DMS53 (cell line): ENCODE data around the gene SCD5.
"Not testable (repeated sequence)": the region's sequence is repeated elsewhere in the genome, so short reads cannot be mapped to it uniquely, and the experiment has no call there.

Experiments used
- DNase-seq: peaks from one replicate; lab custom pipeline; 2025; lab: John Stamatoyannopoulos, UW

The SCD5 gene

DNA sequence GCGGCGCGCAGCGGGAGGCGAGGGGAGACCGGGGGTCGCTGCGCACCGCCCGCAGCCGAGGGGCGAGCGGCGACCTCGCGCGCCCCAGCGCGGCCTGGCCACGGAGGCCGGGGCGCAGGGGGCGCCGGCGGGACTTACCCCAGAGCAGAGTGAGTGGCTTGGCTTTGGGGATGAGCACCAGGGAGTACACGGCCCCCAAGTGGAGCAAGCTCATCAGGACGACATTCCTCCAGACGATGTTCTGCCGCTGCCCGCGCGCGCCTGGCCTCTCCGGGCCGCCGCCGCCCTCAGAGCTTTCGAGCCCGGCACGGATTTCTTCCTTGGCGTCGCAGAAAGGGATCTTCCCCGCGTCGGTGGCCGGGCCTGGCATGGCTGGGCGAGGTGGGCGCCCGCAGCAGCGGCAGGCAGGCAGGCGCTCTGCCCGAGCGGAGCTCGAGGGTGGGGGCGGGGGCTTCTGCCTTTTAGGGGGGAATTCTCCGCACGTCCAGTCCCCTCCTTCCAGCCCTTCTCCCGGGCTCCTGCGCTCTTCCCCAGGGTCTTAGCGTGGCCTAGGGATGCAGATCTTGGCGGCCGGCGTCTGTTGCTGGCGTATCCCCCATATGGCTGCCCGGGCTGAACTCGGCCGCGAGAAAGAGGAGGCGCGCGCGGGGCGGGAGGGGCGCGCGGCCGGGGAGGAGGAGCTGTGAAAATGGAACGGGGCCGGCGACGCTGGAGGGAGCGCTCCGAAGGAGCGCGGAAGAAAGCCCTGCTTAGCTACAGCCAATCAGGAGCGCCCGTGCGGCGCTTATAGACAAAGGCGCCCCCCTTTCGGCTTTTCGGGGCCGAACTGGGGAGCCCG, at the start of gene SCD5:
SCD5 (minus strand) TSS at position 629 of the 838 bp plus-strand sequence; CDS start at position 370, 259 bp downstream.
- DNase-seq, result peak; percentile 61

DNA sequence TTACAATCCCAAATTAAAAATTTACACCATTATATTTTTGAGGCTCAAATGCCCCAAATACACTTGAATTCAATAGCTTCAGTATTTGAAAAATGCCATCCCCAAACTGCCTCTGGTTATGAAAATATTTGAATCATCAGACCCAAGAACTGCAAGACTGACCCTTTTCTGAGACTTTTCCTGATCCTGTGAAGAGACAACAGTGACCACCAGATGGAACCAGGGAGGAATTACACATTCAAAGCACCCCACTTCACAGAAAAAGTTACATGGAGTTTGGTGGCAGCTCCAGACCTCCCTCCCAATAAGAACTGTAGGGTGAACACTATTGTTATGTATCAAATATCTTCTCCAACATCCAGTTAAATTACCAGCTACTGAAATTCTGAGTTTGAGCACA, 44.0 kb upstream of the SCD5 start:
- peak; percentile 5 for DNase-seq

DNA sequence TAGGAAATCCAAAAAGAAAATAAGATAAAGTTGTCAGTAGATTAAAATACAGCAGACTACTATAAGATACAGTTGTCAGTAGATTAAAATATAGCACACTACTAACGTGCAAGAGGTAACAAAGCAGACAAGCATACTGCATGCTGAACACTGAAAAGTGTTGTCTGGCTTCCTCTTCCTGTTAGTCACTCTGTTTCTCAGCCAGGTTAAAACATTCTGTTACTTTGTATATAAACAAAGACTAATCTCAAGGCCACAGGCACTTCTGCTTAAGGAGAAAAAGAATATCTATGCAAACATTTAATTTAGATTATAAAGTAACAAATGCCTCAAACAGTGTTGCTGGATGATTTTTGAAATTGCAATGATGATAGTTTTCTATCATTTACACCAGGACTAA, 41.0 kb upstream of the SCD5 start:
- DNase-seq, result no peak

DNA sequence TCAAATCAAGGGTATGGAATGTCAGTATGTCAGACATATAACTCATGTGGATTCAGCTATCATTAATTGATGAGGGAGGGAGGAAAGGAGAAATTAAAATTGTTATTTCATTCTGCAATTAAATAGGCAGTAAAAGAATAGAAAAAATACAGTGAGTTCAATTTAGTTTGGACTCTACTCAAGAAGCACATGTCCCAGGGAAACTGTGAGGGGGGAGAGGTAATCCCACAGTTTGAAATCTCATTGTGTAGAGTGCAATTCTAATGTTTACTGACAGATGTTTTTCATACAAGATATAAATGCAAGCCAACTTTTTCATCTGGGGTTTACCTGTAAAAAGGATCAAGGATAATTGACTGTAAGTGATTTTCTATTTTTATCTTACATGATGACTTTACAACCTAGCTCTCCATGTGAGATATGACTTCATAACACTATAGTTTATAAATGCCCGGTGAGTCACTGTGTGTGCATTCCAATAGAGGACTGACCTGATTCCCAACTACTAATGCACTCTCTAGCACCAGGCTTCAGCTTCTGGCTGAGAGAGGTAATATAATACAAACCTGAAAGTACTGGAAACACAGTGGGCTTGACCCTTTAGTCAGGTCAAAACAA, 35.2 kb upstream of the SCD5 start:
- peak; percentile 33 for DNase-seq

DNA sequence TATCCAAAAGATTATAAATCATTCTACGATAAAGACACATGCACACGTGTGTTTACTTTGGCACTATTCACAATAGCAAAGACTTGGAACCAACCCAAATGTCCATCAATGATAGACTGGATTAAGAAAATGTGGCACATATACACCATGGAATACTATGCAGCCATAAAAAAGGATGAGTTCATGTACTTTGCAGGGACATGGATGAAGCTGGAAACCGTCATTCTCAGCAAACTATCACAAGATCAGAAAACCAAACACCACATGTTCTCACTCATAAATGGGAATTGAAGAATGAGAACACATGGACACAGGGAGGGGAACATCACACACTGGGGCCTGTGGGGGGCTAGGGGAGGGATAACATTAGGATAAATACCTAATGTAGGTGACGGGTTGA, 34.5 kb upstream of the SCD5 start:
- DNase-seq, result not testable (repeated sequence)

DNA sequence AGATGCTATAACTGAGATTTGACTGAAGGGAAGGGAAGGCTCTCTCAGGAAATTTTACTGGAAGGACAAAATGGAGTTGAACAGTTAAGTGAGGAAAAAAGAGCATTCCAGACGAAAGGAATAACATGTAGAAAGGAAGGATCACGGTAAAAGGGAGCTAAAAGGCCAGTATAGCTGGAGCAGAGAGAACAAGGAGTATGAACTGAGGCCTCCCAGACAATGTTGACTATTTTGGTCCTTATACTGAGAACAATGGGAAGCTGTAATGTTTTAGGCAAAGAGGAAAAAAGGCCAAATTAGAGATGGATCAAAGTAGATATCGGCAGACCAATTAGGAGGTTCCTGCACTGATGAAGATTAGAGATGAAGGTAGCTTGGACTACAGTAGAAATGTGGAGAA, 26.8 kb upstream of the SCD5 start:
- DNase-seq, result no peak

DNA sequence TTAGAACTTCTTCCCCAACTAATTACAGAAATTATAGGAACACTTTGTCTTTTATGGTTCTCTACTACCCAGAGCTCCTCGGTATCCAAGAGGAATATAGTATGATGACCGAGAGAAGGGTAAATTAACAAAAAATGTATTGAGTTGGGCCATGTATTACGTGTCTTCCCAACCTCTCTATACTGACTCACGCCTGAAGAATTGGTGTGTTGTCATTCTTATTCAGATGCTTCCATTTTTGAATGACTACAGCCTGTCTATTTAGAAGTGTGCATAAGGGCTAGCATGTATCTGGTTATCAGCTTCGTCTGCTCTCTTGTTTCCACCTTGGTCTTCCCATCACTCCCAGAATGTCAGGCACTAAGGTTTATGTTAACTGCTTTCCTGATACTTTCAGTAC, 24.5 kb upstream of the SCD5 start:
- DNase-seq, result no peak

DNA sequence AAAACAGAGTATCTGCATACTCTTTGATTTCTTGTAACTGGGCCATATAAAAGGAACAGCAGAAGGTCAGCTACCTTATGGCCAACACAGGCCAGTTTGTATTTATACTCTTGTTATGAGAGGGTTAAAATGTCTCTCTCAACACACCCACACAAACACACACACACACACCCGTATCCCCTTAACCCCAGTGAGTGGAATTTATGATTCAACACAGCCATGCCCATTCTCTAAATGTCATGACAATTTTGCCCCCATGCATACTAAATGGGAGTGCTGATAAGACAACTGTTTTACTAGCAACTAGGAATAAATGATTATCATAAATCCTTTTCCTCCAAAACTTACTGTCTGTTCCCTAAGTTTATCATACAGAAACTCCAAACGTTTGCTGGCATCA, 22.1 kb upstream of the SCD5 start:
- DNase-seq, result no peak

DNA sequence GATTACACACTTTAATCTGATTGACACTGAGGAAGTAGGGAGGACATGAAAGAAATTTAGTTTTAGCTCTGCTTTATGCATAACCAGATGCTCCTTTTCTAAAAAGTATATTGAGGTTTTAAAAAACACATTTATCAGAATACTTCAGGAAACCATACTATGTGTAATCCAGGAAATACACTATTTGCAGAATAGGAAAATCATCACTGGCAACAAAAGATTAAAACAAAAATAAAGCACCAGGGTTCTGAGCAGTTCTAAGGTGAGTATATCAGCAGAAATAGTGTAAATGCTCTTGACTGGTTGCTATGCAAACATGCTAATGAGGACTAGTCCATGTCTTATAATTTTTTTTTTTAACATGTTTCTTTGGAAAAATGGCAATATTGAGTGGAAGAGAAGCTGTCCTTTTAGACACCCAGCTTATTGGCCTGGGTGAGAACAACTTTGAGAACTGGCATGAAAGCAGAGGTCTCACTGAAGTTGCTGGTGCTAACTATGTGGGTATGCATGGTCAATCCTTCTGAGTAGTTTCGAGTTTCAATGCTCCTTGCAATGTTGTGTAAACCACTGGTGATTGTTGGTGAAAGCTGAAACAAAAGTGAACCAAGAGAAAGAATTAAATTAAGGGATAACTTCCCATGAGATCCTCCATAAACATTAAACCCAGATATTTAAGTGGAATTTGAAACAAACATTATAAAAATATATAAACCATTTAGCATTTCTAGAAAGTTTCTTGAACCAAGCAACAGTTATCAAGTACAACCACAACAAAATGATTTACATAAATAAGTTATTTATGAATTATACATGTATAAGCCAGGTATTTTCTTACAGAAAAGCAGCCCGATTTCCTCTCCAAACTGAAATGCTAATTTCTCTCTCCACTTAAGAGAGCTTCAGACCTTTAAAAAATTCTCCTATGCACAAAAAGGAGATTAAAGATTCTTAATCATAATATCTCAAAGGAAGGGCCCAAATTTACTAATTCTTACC, 20.4 kb upstream of the SCD5 start:
- DNase-seq, result no peak

DNA sequence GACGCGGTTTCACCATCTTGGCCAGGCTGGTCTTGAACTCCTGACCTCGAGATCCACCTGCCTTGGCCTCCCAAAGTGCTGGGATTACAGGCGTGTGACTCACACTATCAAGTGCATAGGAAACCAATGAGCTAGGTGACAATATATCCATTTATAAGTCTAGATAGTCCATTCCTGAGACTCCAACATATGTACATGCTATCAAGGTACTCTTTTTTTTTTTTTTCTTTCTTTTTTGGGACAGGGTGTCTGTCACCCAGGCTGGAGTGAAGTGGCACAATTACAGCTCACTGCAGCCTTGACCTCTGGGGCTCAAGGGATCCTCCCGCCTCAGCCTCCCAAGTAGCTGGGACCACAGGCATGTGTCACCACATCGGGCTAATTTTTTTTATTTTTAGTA, 18.3 kb upstream of the SCD5 start:
- DNase-seq, result not testable (repeated sequence)

DNA sequence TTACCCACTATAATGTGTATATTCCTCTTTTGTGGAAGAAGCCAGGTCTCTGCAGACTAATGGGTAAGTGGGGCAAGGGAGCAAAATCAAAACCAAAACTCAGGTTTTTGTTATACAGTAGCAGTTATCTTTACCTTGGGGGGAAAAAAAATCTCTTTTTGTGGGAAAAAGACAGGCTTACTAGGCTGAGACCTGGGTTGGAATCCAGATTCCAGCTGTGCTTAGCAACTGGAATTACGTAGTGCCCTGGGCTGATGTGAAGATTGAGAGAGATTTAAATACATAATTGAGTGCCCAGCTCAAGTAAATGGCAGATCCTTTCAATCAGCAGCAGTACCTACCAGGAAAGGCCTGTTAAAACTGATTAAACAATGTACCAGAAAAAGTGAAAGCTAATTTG, 15.4 kb upstream of the SCD5 start:
- DNase-seq, result no peak

DNA sequence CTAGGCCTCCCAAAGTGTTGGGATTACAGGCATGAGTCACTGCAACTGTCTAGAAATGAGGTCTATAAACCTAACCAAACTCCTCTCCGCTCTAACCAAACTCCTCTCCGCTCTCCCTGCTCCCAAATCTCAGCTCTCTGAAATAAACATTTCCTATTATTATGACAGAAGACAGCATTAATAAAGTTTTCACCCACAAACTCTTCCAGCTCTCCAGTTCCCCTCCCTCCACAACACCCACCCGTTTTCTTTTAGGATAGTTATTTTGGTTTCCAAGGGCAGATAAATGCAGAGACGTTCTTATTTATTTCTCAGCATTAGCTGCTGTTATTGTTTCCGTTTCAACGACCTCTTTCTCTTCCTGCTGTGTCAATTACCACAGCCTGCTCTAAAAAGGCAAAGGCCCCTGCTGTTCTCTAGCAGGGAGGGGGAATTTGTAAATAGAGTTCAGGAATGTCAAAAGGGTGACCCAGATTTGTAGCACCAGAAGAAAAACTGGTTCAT, 13.3 kb upstream of the SCD5 start:
- no peak for DNase-seq

DNA sequence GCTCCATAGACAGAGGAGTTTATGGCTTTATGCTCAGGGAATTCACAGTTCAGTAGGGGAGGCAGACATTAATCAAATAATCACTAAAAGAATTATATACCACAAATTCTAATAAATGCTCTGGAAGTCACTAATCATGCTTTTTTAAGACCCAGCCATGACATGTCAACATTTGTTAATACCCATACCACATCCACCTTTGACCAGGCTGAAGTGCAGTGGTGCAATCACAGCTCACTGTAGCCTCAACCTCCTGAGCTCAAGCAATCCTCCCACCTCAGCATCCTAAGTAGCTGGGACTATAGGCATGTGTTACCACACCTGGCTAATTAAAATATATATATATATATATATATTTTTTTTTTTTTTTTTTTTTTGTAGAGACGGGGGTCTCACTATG, 12.8 kb upstream of the SCD5 start:
- no peak for DNase-seq

DNA sequence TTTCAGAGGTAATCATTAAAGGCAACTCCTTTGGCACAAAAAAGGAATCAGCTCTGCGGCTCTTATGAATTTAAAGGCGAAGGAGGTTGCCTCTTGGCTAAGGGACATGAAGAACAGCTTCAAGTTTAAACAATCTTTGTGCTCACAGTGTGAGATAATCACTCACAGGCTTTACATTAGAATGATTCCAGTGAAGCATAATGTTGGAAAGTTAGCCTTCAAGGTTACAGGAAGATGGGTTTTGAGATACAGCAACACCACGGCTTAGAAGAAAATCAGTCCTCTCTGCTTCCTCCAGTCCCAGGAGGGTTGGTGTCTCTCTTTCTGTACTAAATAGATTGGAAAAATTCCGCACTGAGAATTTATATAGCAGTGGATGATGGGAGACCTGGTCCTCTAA, 11.6 kb upstream of the SCD5 start:
- no peak for DNase-seq

DNA sequence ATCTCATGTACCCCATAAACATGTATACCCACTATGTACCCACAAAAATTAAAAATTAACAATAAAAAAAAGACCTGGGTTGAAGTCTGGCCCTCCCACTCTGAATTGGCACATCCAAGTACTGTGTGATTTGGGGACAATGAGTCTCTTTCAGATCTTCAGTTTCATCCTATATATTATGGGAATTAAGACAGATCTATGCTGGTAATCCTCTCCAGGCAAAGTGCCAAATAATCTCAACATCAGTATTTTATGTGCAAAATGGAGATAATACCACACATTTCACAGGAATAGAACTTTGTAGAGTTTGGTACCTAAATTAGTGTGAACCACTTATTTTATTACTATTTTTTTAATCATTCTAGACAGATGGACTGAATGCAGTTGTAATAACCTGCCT, 11.0 kb upstream of the SCD5 start:
- no peak for DNase-seq

DNA sequence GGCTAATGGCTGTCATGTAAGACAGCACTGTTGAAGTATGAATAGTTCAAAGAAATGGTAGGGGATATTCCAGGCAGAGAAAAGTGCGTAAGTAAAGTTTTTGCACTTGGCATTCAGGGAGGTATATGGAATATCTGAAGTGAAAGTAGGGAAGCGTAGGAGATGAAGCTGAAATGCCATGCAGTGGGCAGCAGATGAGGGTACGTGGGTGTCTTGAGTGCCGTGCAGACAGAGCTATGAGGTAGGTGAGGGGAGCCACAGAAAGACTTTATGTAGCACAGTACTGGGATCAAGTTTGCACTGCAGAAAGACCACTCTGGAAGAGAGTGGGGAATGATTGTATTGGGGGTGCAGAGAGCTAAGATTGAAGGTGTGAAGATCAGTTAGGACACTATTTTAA, 5.2 kb upstream of the SCD5 start:
- no peak for DNase-seq

DNA sequence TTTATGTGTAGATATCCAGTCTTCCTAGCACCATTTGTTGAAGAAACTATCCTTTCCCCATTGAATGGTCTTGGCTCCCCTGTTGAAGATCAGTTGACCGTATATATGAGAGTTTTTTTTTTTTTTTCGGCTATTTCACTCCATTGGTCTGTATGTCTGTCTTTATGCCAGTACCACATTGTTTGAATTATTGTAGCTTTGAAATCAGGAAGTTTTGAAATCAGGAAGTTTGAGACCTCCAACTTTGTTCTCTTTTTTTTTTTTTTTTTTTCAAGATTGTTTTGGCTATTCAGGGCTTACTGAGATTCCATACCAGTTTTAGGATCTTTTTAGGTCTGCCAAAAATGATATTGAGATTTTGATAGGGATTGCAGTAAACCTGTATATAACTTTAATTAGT, 4.3 kb upstream of the SCD5 start:
- DNase-seq, result no peak

DNA sequence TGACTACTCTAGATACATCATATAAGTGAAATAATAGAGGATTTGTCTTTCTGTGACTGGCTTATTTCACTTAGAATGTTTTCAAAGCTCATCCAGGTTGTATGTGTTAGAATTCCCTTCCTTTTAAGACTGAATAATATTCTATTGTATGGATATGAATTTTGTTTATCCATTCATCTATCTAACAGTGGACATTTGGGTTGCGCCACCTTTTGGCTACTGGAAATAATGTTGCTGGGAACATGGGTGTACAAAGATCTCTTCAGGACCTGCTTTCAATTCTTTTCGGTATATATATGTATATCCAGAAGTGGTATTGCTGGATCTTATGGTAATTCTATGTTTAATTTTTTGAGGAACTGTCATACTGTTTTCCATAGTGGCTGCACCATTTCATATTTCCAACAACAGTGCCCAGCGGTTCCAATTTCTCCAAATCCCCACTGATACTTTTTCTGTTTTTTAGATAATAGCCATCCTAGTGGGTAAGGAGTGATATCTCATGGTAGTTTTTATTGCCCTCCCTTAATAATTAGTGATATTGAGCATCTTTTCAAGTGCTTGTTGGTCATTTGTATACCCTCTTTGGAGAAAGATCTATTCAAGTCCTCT, 3.4 kb upstream of the SCD5 start:
- DNase-seq, result peak; percentile 41

DNA sequence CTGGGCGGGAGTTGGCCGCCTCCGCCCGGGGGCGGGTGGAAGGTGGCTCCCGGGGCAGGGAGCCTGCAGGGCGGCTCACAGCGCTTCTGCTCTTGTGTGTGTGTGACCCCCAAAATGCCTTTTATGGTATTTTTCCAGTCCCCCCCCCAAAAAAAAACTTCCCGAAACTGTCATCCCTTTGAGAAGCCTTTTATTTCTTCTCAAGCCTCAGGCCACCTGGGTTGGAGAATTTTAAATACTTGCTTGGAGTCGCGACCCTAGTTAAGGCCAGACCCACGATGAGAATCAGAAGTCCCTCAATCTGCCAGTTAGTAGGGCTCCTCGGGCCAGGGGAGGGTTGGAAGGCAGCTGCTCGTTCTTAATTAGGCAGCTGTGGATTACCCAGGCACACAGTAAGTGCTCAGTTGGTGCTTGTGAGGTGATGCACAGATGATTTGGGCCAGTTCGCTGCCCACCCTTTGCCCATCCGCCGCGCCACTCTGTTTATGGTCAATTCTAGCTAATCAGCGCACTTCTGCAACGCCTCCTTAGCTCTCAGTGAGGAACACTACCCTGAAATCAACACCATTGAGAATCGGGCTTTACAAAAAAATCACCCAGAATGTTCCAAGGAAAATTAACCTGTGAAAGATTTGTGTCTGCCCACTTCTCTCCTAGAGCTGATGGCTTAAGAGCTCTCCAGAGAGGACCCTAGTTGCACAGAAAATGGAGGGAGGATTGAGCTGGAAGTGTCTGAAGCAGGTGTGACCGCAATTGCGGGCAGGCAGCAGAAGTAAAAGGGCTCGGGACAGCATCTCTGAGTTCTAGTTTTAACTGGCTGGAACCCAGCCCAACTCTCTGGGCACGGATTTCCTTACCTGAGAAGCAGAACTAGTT, 648 bp upstream of the SCD5 start:
- peak; percentile 31 for DNase-seq

DNA sequence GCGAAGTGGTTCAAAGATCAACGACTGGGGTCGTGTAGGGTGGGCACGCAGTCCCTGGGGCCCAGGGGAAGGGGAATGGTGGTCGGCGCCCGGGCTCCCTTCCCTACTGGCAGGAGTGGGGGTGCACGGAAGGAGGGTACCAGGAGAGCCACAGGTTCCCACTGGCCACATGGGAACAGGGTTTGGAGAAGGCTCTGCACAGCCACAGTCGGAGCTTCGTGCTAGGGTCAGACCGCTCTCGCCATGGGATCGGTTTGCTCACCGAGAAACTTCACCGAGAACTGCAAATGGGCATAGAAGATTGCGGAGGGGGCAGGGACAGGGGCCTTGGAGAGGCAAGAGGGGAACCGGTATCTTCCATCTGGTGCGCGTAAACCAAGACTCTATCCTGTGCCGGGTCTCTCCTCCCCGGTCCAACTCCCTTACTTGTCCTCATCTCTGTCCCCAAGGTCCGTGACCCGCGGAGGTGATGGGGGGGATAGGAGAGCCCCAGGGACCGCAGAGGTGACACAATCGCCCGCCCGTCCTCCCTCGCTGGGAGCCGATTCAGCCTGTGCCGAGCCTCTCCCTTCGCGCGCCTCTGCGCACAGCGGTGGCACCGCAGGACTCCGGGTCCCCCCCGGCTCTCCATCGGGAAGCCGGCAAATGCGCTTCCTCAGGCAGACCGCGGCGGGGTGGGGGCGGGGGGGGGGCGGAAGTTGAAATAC, 1.0 kb downstream of the SCD5 start:
- DNase-seq, result peak; percentile 62
